Erythroblast (primary cell): ENCODE data around the gene AUTS2.

ENCODE experiments used
- GATA1 ChIP-seq: IDR thresholded peaks from 2 replicates; pipeline ENCODE4 v1.6.1; 2011; ENCODE audit warnings: low read depth, mild to moderate bottlenecking, control low read depth, low read length, moderate library complexity
- POLR2A ChIP-seq: IDR thresholded peaks from 2 replicates; pipeline ENCODE4 v1.6.1; 2011; ENCODE audit warnings: mild to moderate bottlenecking, low read length

GRCh38 chr7:70619659-70620058, 1021.4 kb downstream of the AUTS2 start:
- TF ChIP-seq POLR2A, result no peak
- TF ChIP-seq GATA1, result no peak
